SK-N-SH treated with all-trans-retinoic acid at 6 μM for 48 hours (cell line): ENCODE measurements around the gene RAF1.

Source experiments
- ATAC-seq: fragments of 200-7000 bp; cut with Tn5 transposase; 3 replicates; pipeline ENCODE4 v1.9.1; 2020; ENCODE audit warnings: mild to moderate bottlenecking, moderate library complexity
- ARNTL ChIP-seq: fragments of 450-650 bp; formaldehyde crosslinking; IDR thresholded peaks from 2 replicates; pipeline ENCODE4 v1.5.0; 2020; ENCODE audit warnings: low read depth, mild to moderate bottlenecking, moderate library complexity, borderline replicate concordance
- BACH2 ChIP-seq: fragments of 250-450 bp; sonication (Bioruptor Pico); IDR thresholded peaks from 2 replicates; pipeline ENCODE4 v1.9.0; 2021; ENCODE audit warnings: mild to moderate bottlenecking, borderline replicate concordance
- ESRRG ChIP-seq: fragments of 250-450 bp; sonication (Bioruptor Pico); IDR thresholded peaks from 2 replicates; pipeline ENCODE4 v1.6.1; 2021; ENCODE audit warnings: mild to moderate bottlenecking
- GLIS3 ChIP-seq: fragments of 250-450 bp; sonication (Bioruptor Pico); IDR thresholded peaks from 2 replicates; pipeline ENCODE4 v1.5.0; 2020; ENCODE audit warnings: mild to moderate bottlenecking, moderate library complexity
- ISL1 ChIP-seq: fragments of 250-450 bp; sonication (Bioruptor Pico); IDR thresholded peaks from 2 replicates; pipeline ENCODE4 v2.1.2; 2022; ENCODE audit warnings: mild to moderate bottlenecking, moderate library complexity
- OSR1 ChIP-seq: fragments of 250-450 bp; sonication (Bioruptor Pico); IDR thresholded peaks from 2 replicates; pipeline ENCODE4 v1.8.0; 2022; ENCODE audit warnings: moderate library complexity, mild to moderate bottlenecking, inconsistent platforms
- PPARA ChIP-seq: fragments of 250-450 bp; sonication (Bioruptor Pico); IDR thresholded peaks from 2 replicates; pipeline ENCODE4 v1.5.0; 2020; ENCODE audit warnings: mild to moderate bottlenecking, borderline replicate concordance
- RARB ChIP-seq: fragments of 250-450 bp; sonication (Bioruptor Pico); IDR thresholded peaks from 2 replicates; pipeline ENCODE4 v1.8.0; 2021; ENCODE audit warnings: mild to moderate bottlenecking, moderate library complexity
- SNAI2 ChIP-seq: fragments of 250-450 bp; sonication (Bioruptor Pico); IDR thresholded peaks from 2 replicates; pipeline ENCODE4 v1.5.0; 2020; ENCODE audit warnings: mild to moderate bottlenecking, moderate library complexity
- TCF4 ChIP-seq: fragments of 250-450 bp; sonication (Bioruptor Pico); IDR thresholded peaks from 2 replicates; pipeline ENCODE4 v1.8.0; 2021; ENCODE audit warnings: mild to moderate bottlenecking, moderate library complexity, borderline replicate concordance
- ZC3H10 ChIP-seq: fragments of 250-450 bp; sonication (Bioruptor Pico); IDR thresholded peaks from 2 replicates; pipeline ENCODE4 v1.5.1; 2021; ENCODE audit warnings: mild to moderate bottlenecking, moderate library complexity
- ZFP3 ChIP-seq: fragments of 250-450 bp; sonication (Bioruptor Pico); IDR thresholded peaks from 2 replicates; pipeline ENCODE4 v1.5.0; 2020; ENCODE audit warnings: mild to moderate bottlenecking, moderate library complexity
- ZFP30 ChIP-seq: fragments of 450-650 bp; formaldehyde crosslinking; IDR thresholded peaks from 2 replicates; pipeline ENCODE4 v1.5.0; 2022; ENCODE audit warnings: mild to moderate bottlenecking, moderate library complexity
- ZNF565 ChIP-seq: fragments of 450-650 bp; formaldehyde crosslinking; conservative IDR thresholded peaks from 2 replicates; pipeline ENCODE4 v1.5.0; 2020; ENCODE audit warnings: low read depth, mild to moderate bottlenecking, moderate library complexity
- ZNF70 ChIP-seq: fragments of 450-650 bp; formaldehyde crosslinking; IDR thresholded peaks from 2 replicates; pipeline ENCODE4 v1.5.0; 2020; ENCODE audit warnings: mild to moderate bottlenecking, moderate library complexity
- TF ChIP-seq, protein P1 (sequence below): fragments of 250-450 bp; sonication (Bioruptor Pico); IDR thresholded peaks from 2 replicates; pipeline ENCODE4 v1.5.1; 2021; ENCODE audit warnings: mild to moderate bottlenecking, moderate library complexity
- TF ChIP-seq, protein P2 (sequence below): fragments of 250-450 bp; sonication (Bioruptor Pico); IDR thresholded peaks from 2 replicates; pipeline ENCODE4 v1.5.0; 2020; ENCODE audit warnings: mild to moderate bottlenecking, moderate library complexity
- TF ChIP-seq, protein P3 (sequence below): fragments of 250-450 bp; sonication (Bioruptor Pico); IDR thresholded peaks from 2 replicates; pipeline ENCODE4 v1.8.0; 2021; ENCODE audit warnings: low read depth, mild to moderate bottlenecking, moderate library complexity, borderline replicate concordance
- TF ChIP-seq, protein P4 (sequence below): fragments of 250-450 bp; sonication (Bioruptor Pico); IDR thresholded peaks from 2 replicates; pipeline ENCODE4 v1.8.0; 2020; ENCODE audit warnings: mild to moderate bottlenecking, moderate library complexity, borderline replicate concordance

The RAF1 gene

DNA sequence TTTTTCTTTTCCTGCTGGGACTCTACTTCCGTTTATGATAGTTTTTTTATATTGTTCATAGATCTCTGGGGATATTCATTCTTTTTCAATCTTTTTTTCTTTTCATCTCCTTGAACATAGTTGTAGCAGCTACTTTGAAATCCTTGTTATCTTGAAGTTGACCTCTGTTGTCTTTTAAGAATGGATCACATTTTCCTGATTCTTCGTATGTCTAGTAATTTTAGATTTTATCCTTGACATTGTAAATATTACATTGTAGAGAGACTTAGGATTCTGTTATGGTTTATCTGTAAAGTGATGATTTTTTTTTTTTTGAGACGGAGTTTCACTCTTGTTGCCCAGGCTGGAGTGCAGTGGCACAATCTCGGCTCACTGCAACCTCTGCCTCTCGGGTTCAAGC, 86.5 kb downstream of the RAF1 start:
- TF ChIP-seq OSR1 (CRISPR knock-in tag) = no peak
- no peak for TF ChIP-seq BACH2 (CRISPR knock-in tag)
- no peak for TF ChIP-seq ARNTL (CRISPR knock-in tag)
- TF ChIP-seq ISL1 = no peak
- no peak for TF ChIP-seq SNAI2
- TF ChIP-seq ZC3H10 = no peak
- TF ChIP-seq, protein P1, sequence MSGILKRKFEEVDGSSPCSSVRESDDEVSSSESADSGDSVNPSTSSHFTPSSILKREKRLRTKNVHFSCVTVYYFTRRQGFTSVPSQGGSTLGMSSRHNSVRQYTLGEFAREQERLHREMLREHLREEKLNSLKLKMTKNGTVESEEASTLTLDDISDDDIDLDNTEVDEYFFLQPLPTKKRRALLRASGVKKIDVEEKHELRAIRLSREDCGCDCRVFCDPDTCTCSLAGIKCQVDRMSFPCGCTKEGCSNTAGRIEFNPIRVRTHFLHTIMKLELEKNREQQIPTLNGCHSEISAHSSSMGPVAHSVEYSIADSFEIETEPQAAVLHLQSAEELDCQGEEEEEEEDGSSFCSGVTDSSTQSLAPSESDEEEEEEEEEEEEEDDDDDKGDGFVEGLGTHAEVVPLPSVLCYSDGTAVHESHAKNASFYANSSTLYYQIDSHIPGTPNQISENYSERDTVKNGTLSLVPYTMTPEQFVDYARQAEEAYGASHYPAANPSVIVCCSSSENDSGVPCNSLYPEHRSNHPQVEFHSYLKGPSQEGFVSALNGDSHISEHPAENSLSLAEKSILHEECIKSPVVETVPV (CRISPR knock-in tag) = no peak
- no peak for TF ChIP-seq ZFP30
- TF ChIP-seq, protein P2, sequence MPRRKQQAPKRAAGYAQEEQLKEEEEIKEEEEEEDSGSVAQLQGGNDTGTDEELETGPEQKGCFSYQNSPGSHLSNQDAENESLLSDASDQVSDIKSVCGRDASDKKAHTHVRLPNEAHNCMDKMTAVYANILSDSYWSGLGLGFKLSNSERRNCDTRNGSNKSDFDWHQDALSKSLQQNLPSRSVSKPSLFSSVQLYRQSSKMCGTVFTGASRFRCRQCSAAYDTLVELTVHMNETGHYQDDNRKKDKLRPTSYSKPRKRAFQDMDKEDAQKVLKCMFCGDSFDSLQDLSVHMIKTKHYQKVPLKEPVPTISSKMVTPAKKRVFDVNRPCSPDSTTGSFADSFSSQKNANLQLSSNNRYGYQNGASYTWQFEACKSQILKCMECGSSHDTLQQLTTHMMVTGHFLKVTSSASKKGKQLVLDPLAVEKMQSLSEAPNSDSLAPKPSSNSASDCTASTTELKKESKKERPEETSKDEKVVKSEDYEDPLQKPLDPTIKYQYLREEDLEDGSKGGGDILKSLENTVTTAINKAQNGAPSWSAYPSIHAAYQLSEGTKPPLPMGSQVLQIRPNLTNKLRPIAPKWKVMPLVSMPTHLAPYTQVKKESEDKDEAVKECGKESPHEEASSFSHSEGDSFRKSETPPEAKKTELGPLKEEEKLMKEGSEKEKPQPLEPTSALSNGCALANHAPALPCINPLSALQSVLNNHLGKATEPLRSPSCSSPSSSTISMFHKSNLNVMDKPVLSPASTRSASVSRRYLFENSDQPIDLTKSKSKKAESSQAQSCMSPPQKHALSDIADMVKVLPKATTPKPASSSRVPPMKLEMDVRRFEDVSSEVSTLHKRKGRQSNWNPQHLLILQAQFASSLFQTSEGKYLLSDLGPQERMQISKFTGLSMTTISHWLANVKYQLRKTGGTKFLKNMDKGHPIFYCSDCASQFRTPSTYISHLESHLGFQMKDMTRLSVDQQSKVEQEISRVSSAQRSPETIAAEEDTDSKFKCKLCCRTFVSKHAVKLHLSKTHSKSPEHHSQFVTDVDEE (CRISPR knock-in tag) = no peak
- no peak for TF ChIP-seq GLIS3 (CRISPR knock-in tag)
- no peak for TF ChIP-seq ESRRG (CRISPR knock-in tag)
- TF ChIP-seq RARB (CRISPR knock-in tag) = no peak
- TF ChIP-seq, protein P3, sequence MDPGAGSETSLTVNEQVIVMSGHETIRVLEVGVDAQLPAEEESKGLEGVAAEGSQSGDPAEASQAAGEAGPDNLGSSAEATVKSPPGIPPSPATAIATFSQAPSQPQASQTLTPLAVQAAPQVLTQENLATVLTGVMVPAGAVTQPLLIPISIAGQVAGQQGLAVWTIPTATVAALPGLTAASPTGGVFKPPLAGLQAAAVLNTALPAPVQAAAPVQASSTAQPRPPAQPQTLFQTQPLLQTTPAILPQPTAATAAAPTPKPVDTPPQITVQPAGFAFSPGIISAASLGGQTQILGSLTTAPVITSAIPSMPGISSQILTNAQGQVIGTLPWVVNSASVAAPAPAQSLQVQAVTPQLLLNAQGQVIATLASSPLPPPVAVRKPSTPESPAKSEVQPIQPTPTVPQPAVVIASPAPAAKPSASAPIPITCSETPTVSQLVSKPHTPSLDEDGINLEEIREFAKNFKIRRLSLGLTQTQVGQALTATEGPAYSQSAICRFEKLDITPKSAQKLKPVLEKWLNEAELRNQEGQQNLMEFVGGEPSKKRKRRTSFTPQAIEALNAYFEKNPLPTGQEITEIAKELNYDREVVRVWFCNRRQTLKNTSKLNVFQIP (CRISPR knock-in tag) = no peak
- TF ChIP-seq TCF4 (CRISPR knock-in tag) = no peak
- TF ChIP-seq ZFP3 (CRISPR knock-in tag) = no peak
- no peak for TF ChIP-seq ZNF565 (CRISPR knock-in tag)
- TF ChIP-seq ZNF70 (CRISPR knock-in tag) = no peak
- TF ChIP-seq, protein P4, sequence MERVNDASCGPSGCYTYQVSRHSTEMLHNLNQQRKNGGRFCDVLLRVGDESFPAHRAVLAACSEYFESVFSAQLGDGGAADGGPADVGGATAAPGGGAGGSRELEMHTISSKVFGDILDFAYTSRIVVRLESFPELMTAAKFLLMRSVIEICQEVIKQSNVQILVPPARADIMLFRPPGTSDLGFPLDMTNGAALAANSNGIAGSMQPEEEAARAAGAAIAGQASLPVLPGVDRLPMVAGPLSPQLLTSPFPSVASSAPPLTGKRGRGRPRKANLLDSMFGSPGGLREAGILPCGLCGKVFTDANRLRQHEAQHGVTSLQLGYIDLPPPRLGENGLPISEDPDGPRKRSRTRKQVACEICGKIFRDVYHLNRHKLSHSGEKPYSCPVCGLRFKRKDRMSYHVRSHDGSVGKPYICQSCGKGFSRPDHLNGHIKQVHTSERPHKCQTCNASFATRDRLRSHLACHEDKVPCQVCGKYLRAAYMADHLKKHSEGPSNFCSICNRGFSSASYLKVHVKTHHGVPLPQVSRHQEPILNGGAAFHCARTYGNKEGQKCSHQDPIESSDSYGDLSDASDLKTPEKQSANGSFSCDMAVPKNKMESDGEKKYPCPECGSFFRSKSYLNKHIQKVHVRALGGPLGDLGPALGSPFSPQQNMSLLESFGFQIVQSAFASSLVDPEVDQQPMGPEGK (CRISPR knock-in tag) = no peak
- TF ChIP-seq, all 23 proteins: peak for 0
- ATAC-seq = no peak

DNA sequence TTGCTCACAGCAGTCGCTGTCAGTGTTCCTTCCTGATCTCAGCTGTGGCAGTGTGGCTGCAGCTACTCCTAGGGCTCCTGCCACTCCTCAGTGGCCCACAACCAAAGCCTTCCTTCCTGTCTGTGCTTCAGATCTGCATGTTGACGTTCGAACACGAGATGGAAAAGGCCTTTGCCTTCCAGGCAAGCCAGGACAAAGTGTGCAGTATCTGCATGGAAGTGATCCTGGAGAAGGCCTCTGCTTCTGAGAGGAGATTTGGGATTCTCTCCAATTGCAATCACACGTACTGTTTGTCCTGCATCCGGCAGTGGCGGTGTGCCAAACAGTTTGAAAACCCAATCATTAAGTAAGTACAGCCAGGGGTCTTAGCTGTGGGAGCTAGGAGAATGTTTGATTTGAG, 89.3 kb downstream of the RAF1 start:
- no peak for ATAC-seq

DNA sequence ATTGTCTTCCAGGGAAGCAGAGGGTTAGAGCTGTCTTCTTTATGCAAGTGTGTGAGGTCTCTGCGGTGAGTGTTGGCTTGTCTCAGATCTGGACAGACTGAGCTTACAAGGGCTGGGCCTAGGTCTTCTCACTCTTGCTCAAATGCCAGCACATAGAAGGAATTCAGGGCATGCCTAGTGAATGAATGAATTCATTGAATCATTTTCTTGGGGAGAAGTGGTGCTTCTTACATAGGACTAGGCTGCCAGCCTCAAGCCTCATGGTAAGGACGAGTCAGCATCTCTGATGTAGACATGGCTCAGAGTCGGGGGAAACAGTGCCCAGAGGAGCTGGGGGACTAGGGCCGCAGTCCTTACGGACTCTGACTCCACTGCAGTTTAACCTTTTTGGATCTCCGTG, 89.8 kb downstream of the RAF1 start:
- no peak for ATAC-seq
- TF ChIP-seq PPARA = no peak
- TF ChIP-seq ISL1 = no peak
- TF ChIP-seq, protein P4 (CRISPR knock-in tag) = no peak
- no peak for TF ChIP-seq ZC3H10
- no peak for TF ChIP-seq ZNF565 (CRISPR knock-in tag)
- TF ChIP-seq, all 23 proteins: peak for 0

More for the DNA sequence above, 89.3 kb downstream of the RAF1 start:
- TF ChIP-seq, protein P2 (CRISPR knock-in tag) = no peak
- no peak for TF ChIP-seq ZFP30
- TF ChIP-seq ZFP3 (CRISPR knock-in tag) = no peak
- no peak for TF ChIP-seq ZNF70 (CRISPR knock-in tag)
